Measurements from ENCODE around the gene RGS6.

Gene RGS6

GRCh38 chr14:72563676-72564075 is 631.4 kb downstream of the RGS6 start:
- no peak for FAIRE-seq

GRCh38 chr14:72565149-72565559 is 632.9 kb downstream of the RGS6 start:
- no peak for FAIRE-seq

- no peak for FAIRE-seq
Observed at GRCh38 chr14:72565917-72566316, 633.7 kb downstream of the RGS6 start.

GRCh38 chr14:72567226-72567625 is 635.0 kb downstream of the RGS6 start:
- FAIRE-seq = no peak

- FAIRE-seq = no peak
Observed at GRCh38 chr14:72568296-72568992, 636.2 kb downstream of the RGS6 start.

GRCh38 chr14:72573725-72574417 is 641.6 kb downstream of the RGS6 start:
- no peak for FAIRE-seq

- FAIRE-seq = no peak
Observed at GRCh38 chr14:72574715-72575114, 642.5 kb downstream of the RGS6 start.

GRCh38 chr14:72576258-72576657 is 644.0 kb downstream of the RGS6 start:
- FAIRE-seq = no peak

- no peak for FAIRE-seq
Observed at GRCh38 chr14:72577521-72577920, 645.3 kb downstream of the RGS6 start.

GRCh38 chr14:72578514-72578913 is 646.3 kb downstream of the RGS6 start:
- FAIRE-seq = no peak

- no peak for FAIRE-seq
Observed at GRCh38 chr14:72582582-72582981, 650.4 kb downstream of the RGS6 start.

GRCh38 chr14:72583316-72584272 is 651.4 kb downstream of the RGS6 start:
- FAIRE-seq = no peak

- no peak for FAIRE-seq
Observed at GRCh38 chr14:72588521-72588920, 656.3 kb downstream of the RGS6 start.

GRCh38 chr14:72589652-72590051 is 657.4 kb downstream of the RGS6 start:
- FAIRE-seq = no peak

- no peak for FAIRE-seq
Observed at GRCh38 chr14:72590577-72590976, 658.3 kb downstream of the RGS6 start.

- FAIRE-seq = no peak
Observed at GRCh38 chr14:72591391-72591790, 659.2 kb downstream of the RGS6 start.

GRCh38 chr14:72594099-72594901 is 662.1 kb downstream of the RGS6 start:
- FAIRE-seq = no peak

GRCh38 chr14:72595152-72595862 is 663.1 kb downstream of the RGS6 start:
- no peak for FAIRE-seq

GRCh38 chr14:72597252-72598233 is 665.3 kb downstream of the RGS6 start:
- FAIRE-seq = no peak

GRCh38 chr14:72598306-72598705 is 666.1 kb downstream of the RGS6 start:
- FAIRE-seq = no peak
